HL-60/S4 treated with retinoic acid at 250 ng/mL for 4 days and 3 days (cell line): ENCODE results near the gene CILP2.

ENCODE experiments used
- in situ Hi-C: fragments of 300-500 bp; cut with MboI; formaldehyde crosslinking; loops from 2 replicates; pipeline ENCODE4 v1.7.0; 2022; ENCODE audit warnings: low sequenced_read_pairs

The CILP2 gene, protein sequence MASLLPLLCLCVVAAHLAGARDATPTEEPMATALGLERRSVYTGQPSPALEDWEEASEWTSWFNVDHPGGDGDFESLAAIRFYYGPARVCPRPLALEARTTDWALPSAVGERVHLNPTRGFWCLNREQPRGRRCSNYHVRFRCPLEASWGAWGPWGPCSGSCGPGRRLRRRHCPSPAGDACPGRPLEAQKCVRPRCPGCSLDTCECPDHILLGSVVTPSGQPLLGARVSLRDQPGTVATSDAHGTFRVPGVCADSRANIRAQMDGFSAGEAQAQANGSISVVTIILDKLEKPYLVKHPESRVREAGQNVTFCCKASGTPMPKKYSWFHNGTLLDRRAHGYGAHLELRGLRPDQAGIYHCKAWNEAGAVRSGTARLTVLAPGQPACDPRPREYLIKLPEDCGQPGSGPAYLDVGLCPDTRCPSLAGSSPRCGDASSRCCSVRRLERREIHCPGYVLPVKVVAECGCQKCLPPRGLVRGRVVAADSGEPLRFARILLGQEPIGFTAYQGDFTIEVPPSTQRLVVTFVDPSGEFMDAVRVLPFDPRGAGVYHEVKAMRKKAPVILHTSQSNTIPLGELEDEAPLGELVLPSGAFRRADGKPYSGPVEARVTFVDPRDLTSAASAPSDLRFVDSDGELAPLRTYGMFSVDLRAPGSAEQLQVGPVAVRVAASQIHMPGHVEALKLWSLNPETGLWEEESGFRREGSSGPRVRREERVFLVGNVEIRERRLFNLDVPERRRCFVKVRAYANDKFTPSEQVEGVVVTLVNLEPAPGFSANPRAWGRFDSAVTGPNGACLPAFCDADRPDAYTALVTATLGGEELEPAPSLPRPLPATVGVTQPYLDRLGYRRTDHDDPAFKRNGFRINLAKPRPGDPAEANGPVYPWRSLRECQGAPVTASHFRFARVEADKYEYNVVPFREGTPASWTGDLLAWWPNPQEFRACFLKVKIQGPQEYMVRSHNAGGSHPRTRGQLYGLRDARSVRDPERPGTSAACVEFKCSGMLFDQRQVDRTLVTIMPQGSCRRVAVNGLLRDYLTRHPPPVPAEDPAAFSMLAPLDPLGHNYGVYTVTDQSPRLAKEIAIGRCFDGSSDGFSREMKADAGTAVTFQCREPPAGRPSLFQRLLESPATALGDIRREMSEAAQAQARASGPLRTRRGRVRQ

GRCh38 chr19:19538061-19538784, at the start of gene CILP2:
CILP2 (plus strand) TSS chr19:19538265; CDS start chr19:19538350, 85 bp downstream.
- in situ Hi-C loops, result loop anchor here (25.0 kb wide), 1 partner anchor 749 kb away; no protein-coding TSS in a partner anchor

- in situ Hi-C loops, result loop anchor here (25.0 kb wide), 1 partner anchor 327 kb away; the partner anchor contains the start of gene MEF2B
Observed at GRCh38 chr19:19488875-19489690, 49.0 kb upstream of the CILP2 start.

DNA sequence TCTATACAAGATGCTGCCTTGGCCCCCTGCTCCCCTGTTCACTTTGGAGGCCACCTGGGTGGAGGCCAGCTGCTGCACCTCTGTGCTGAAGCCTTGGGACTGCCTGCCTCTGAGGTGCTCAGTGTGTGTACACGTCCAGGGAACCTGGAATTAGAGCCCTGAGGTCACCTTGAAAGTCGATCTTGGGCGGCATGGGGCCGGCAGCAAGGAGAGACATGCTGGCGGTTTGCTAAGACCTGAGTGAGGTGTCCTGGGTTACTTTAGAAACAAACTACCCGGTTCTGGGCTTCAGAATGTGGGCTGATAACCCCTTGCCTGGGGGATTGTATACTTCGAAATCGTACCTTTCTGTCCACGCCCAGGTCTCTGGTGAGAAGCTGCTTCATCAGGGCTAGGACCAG, 48.3 kb upstream of the CILP2 start:
- in situ Hi-C loops, result loop anchor here (25.0 kb wide), 1 partner anchor 328 kb away; the partner anchor contains the start of gene MEF2B

GRCh38 chr19:19490214-19490968, 47.7 kb upstream of the CILP2 start:
- in situ Hi-C loops, result loop anchor here (25.0 kb wide), 1 partner anchor 328 kb away; the partner anchor contains the start of gene MEF2B

- in situ Hi-C loops, result loop anchor here (25.0 kb wide), 1 partner anchor 329 kb away; the partner anchor contains the start of gene MEF2B
Observed at GRCh38 chr19:19491321-19492025, 46.6 kb upstream of the CILP2 start.

GRCh38 chr19:19492026-19492610, 45.9 kb upstream of the CILP2 start:
- in situ Hi-C loops, result loop anchor here (25.0 kb wide), 1 partner anchor 330 kb away; the partner anchor contains the start of gene MEF2B

GRCh38 chr19:19493841-19494546, 44.1 kb upstream of the CILP2 start:
- in situ Hi-C loops, result loop anchor here (25.0 kb wide), 1 partner anchor 332 kb away; the partner anchor contains the start of gene MEF2B

DNA sequence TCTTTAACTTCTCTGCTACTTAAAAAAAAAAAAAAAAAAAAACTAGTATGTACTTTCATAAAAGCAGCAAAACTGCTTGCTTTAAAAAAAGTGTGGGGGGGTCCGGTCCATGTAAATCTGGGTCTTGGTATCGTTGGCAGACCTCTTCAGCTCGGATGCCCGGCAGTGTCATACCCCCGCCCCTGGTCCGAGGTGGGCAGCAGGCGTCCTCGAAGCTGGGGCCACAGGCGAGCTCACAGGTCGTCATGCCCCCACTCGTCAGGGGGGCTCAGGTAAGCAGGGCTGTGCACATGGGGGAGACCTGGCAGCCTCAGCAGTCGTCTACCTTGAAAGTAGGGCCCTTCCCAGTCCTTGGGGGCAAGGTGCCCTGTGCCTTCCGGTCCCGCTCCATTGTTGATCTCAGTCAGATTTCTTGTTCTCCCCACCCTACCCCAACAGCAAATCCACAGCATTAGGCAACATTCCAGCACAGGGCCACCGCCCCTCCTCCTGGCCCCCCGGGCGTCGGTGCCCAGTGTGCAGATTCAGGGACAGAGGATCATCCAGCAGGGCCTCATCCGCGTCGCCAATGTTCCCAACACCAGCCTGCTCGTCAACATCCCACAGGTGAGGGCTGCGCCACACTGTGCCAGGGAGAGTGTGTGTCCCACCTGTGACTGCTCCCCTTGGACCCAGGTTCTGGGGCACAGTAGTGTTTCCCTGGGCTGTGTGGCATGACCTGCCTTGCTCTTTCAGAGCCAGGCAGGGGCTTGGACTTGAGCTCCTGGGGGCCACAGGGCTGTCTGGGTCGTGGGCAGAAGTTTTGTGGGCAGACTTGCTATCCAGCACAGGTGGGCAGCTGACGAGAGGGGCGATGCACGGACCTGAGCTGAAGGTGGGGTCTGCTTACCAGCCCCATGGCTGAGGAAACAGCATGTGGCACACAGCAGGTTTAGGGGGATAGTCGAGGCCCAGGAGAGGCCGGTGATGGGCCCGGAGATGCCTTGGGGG, 42.2 kb upstream of the CILP2 start:
- in situ Hi-C loops, result loop anchor here (25.0 kb wide), 1 partner anchor 334 kb away; the partner anchor contains the start of gene MEF2B

DNA sequence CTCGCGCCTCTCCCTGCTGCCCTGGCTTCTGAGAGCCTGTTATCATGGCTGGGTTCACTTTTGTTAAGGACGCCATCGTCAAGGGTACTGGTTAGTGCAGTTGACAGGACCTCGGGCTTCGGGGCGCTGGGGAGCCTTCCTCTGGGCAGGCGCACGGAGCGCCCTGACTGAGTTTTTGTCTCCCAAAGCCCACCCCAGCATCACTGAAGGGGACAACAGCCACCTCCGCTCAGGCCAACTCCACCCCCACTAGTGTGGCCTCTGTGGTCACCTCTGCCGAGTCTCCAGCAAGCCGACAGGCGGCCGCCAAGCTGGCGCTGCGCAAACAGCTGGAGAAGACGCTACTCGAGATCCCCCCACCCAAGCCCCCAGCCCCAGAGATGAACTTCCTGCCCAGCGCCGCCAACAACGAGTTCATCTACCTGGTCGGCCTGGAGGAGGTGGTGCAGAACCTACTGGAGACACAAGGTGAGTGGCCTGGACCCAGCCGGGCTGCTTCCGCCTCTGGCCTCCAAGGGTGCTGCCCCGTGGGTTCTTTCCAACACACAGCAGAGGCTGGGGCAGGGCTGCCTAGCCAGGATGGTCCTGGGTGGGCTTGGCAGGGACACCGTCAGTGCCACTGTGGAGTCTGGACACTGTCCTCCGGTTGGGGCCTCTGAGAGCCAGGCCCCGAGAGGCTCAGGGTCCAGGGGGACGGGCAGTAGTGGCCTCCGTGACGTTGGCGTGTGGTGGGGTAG, 39.6 kb upstream of the CILP2 start:
- in situ Hi-C loops, result loop anchor here (25.0 kb wide), 1 partner anchor 336 kb away; the partner anchor contains the start of gene MEF2B

DNA sequence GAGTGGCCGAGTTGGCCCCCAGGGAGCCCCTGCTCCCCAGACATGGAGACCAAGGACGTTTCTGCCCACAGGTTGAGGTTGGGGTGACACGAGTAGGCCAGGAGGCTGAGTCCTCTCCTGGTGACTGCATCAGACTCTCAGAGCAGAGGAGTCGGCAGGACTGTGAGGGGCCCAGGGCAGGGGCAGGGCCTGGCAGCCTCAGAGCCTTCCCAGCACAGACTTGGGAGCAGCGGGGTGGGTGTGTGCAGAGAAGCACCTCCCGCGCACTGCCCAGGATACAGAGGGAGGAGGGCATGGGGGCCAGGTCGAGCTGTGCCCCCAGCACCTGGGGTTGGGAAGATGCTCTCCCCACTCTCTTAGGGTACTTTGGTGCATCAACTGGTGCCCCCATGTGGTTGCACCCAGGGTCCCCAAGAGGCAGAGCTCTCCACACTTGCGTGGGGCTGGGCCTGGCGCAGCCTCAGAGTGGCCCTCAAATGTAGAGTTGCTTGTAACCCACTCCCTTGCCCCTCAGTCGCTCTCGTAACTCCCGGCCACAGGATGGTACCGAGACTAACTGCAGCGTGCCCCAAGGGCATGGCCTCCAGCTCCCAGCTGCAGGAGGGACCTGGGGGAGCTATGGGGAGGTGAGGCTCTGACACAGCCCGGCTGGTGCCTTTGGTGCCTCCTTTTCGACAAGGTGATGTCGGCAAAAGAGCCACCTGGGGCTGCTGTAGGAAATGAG, 38.6 kb upstream of the CILP2 start:
- in situ Hi-C loops, result loop anchor here (25.0 kb wide), 1 partner anchor 337 kb away; the partner anchor contains the start of gene MEF2B

DNA sequence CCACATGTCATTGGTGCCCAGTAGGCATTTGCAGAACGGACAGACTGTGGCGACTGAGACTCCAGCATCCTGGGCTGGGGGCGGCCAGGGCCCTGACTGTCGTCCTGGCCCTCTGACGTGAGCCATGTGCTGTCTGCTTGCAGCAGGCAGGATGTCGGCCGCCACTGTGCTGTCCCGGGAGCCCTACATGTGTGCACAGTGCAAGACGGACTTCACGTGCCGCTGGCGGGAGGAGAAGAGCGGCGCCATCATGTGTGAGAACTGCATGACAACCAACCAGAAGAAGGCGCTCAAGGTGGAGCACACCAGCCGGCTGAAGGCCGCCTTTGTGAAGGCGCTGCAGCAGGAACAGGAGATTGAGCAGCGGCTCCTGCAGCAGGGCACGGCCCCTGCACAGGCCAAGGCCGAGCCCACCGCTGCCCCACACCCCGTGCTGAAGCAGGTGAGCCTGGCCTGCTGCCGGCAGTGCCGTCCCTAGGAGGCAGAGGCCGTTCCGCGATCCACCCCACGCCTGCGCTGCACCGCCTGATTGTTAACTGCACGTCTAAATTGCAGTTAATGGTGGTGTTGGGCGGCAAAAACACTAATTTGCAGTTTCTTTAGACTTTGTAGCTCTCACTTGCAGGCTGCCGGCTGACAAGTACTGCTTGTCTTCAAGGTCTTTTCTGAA, 37.0 kb upstream of the CILP2 start:
- in situ Hi-C loops, result no loop called here

- in situ Hi-C loops, result no loop called here
Observed at GRCh38 chr19:19501798-19502197, 36.3 kb upstream of the CILP2 start.

- in situ Hi-C loops, result no loop called here
Observed at GRCh38 chr19:19502281-19502680, 35.8 kb upstream of the CILP2 start.
